HG02623 (cell line): ENCODE measurements around the gene ZNF76.

ENCODE experiments used
- ATAC-seq: cut with Tn5 transposase; IDR thresholded peaks from one replicate; pipeline ENCODE4 v1.9.1; 2021; ENCODE audit warnings: moderate library complexity; ENCODE audit not compliant: unreplicated experiment

ZNF76 gene

DNA sequence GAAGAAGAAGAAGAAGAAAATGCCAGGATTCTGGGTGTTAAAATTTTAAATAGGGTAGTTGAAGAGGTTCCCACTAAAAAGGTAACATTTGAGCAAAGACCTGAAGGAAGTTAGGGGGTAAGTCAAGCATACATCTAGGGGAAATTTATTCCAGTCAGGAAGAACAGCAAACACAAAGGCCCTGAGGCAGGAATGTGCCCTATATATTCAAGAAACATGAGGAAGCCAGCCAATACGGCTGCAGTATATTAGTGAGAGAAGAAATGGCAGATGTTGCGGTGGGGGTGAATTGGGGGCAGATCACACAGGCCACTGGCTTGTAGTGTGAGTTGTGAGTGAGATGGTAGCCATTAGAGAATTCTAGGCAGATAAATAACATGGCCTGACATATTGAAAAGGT is 6.0 kb downstream of the ZNF76 start:
- no peak for ATAC-seq

DNA sequence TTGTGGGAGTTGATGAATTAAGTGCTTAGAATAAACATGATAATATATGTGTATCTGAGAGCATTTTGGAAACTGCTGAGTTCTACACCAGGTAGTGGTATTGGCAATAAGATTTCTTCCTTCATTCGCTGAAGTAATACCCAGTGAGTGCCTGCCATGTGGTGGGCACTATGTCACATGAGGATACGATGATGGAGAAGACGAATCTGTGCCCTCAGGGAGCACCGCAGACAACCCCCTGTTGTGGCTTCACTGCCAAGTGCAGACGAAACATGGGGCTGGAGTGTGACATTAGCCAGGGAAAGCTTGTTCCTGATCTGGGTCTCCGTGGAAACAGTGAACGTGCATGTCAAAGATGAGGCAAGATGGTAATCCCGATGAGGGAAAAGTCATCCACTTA is 7.9 kb downstream of the ZNF76 start:
- ATAC-seq: no peak

DNA sequence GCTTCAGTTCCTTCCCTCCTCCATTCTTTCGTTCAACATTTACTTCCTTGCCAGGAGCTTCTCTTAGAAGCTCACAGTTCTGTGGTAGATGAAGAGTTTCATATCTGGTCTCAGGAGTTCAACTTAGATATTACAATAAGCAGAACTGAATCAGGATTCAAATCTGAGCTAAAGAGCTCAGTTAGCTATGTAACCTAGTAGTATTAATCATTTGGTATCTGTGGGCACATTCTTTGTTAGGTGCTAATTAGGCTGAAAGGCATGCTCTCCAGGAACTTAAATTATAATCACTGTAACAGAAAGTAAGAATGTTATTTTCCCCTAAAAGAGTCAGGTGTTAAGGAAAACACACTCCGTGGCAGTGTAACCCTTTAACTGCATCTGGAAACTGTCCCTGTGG is 8.4 kb downstream of the ZNF76 start:
- ATAC-seq: no peak

DNA sequence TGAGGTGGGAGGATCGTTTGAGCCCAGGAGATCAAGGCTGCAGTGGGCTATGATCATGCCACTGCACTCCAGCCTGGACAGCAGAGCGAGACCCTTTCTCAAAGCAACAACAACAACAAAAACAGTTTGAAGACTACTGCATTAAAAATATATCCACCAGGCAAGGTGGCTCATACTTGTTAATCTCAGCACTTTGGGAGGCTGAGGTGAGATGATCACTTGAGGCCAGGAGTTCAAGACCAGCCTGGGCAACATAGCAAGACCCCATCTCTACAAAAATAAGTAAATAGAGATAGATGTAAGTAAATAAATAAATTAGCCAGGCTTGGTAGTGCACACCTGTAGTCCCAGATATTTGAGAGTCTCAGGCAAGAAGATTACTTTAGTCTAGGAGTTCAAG is 12.5 kb downstream of the ZNF76 start:
- ATAC-seq: no peak

DNA sequence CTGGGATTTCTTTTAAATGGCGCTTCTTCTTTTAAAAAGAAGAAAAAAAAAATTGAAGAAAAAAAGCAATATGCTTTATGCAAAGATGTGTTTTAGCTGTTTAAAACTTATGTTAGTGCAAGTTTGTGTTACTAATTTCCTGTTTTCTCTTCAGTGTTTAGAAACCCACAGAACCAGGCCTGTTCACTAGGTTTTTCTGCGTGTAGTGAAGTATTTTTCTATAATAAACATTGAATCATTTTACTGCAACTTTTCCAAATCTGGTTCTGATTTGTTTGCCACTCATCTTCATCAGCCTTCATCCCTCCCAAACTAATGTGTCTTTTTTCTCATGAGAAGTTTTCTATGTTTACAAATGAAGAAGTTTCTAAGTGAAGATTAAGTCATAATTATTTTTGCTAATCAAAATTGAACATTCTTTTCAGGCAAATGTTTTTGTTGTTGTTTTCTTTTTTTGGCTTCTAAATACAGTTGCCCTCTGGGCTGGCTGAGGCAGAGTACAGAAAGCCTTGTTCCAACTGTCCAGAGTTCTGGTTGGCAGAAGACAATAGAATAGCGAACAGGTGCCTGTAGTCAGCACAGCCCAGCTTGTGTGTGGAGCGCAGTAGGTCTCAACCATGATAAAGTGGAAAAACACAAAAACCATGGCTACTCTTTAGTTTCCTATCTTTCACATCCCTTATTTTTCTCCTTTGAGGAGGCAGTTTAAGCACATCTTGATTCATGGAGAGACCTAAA is 14.5 kb downstream of the ZNF76 start:
- no peak for ATAC-seq

DNA sequence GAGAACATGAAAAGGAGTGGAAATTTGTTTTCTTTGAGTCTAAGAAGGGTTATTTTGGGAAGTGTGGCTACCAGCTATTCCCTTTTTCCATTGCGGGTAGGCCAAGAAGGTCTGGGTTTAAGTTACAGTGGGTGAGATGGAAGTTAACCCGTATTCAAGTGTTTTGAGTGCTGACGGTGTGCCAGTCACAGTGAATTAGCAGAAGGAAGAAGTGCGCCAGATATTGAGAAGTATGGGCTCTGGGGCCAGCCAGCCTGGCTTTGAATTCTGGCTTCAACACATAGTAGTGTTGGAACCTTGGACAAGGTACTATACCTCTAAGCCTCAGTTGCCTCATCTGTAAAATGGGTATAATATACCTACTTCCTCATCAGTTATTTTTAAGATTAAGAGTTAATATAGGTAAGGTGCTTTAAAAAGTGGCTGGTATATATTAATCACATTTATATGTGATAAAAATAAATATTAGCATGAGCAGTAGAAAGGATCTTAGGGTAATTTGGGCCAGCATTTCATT is 16.3 kb downstream of the ZNF76 start:
- no peak for ATAC-seq

DNA sequence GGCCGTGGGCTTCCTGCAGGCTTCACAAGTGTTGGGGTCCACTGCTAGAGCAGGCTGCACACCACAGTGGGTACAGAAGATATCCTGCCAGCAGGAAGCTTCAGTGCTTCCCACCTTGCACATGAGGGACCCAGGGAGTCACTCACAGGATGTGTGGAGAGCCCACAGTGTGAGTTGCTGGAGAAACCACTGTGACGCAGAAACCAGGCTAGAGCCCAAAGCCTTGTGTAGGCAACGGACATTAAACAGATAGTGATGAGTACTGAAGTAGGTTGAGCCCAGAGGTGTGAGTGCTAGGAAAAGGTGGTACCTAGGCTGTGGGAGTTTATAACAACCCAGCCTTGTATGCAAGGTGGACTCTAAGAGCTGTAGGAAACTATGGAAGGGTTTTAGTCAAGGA is 19.2 kb downstream of the ZNF76 start:
- no peak for ATAC-seq

DNA sequence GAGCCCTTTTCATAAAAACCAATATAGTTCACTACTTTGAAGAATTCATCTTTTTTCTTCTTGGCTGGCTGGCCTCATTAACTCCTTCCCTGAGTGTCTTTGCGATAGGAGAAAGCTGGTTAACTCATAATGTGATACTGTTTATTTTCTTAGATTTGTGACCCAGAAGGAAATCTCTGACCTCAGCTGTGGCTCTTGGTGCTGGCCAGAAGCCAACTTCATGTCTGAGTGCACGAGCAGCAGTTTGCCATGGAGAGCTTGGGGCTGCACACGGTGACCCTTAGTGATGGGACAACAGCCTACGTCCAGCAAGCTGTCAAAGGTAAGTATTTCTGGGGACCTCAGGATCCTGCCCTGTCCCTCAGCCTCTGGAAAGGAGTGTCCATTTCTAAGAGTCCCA is 21.4 kb downstream of the ZNF76 start:
- ATAC-seq: no peak

DNA sequence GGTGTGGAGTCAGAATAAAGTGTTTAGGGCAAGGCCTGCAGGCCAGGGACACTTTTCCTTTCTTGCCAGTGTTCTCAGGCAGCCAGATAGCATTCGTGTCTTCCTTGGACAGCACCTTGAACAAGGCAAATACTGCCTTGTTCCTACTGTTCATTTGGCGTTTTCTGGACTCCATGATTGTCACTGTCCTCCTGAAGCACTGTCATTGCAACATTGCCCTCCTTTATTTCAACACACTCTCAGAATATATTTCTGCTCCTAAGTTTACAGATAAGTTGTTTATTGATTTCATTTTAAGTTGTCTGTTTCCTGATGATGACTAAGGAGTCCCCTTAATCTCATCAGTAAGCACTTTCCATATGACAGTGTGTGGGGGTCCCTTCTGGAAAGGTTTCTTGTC is 22.9 kb downstream of the ZNF76 start:
- ATAC-seq: no peak

DNA sequence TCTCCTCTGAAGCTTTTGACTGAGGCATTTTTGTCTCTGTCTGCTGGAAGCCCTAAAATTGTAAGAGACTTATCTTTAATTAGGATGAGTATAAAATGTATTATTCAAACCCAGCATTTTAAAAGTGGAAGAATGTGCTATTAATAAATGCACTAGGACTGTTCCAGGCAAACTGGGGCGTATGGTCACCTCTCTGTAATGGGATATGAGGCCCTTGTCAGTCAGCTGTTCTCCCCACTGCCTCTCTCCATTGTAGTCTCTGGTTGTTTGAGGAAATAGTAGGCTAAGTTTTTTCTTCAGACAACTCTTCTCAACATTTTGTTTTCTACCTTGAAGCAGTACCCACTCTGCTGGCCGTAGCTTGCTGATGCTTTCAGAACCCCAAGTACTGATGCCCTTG is 23.8 kb downstream of the ZNF76 start:
- no peak for ATAC-seq

DNA sequence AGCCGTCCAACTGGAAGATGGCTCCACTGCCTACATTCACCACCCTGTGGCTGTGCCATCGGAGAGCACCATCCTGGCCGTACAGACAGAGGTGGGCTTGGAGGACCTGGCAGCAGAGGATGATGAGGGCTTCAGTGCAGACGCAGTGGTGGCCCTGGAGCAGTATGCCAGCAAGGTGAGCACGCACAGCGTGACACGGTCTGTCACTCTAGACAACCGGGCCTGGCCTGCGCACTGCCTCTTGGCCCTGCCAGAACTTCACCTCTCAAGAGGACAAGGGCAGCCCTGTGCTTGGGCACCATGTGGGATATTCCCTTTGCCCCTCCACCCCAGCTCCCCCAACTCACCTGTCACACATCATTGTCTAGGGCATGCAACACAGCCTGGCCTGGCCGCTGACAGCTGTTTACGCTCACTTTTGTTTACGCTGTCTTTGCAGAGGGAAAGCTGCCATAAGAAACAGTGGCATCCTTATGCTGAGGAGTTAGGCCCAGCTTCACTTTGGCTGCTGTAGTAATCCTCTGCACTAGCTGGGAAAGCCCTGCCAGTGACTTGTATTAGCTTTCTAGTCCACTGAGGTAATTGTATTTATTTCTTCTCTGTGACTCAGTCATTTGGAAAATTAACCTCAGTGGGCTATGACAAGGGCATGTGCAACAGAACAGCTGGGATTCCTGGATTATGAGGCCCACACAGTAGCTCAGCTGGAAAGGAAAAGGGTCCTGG is 28.3 kb downstream of the ZNF76 start:
- ATAC-seq: no peak

DNA sequence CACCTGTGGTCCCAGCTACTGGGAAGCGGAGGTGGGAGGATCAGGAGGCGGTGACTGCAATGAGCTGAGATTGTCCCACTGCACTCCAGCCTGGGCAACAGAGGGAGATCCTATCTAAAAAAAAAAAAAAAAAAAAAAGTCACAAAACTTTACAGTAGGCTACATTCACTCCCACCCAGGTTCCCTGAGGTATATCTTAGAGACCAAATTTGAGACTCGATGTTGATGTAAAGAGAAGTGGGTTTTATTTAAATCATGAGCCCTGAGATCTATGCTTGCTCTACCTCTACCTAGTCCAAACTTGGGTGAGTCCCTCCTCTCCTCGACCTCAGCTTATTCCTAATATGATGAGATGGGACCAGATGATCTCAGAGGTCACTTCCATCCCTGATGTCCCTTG is 29.3 kb downstream of the ZNF76 start:
- ATAC-seq: no peak

DNA sequence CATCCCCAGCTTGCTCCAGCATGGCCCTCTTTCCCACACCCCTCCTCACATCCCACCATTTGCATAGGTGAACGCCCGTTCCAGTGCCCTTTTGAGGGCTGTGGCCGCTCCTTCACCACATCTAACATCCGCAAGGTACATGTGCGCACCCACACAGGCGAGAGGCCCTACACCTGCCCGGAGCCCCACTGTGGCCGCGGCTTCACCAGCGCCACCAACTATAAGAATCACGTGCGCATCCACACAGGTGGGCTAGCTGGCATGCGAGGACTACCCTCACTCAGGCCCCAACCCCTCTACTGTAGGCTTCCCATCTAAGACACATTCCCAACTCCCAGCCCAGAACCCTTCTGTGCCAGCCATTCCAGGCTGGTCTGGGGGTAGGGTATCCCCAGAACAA is 32.0 kb downstream of the ZNF76 start:
- no peak for ATAC-seq

DNA sequence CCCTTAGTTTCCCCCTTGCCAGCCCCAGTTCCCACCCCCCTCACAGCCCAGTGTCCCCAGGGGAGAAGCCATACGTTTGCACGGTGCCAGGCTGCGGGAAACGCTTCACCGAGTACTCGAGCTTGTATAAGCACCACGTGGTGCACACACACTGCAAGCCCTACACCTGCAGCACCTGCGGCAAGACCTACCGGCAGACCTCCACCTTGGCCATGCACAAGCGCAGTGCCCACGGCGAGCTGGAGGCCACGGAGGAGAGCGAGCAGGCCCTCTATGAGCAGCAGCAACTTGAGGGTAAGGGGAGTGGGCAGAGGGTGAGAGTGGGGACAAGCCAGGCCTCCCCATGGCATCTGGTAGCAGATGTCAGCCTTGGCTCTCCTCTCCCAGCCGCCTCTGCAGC is 33.0 kb downstream of the ZNF76 start:
- no peak for ATAC-seq

DNA sequence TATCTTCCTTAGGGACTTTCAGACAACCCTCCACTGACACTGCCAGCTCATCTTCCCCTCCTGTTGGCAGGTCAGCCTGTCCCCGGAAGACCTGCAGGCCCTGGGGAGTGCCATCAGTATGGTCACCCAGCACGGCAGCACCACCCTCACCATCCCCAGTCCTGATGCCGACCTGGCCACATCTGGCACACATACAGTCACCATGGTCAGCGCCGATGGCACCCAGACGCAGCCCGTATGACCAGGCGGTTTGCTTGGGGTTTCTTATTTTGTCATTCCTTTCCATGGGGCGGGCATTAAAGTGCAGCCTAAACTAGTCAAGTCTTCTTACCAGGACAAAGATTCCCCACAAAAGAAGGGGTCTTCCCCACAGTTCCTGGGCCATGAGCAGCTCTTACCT is 34.1 kb downstream of the ZNF76 start:
- no peak for ATAC-seq

DNA sequence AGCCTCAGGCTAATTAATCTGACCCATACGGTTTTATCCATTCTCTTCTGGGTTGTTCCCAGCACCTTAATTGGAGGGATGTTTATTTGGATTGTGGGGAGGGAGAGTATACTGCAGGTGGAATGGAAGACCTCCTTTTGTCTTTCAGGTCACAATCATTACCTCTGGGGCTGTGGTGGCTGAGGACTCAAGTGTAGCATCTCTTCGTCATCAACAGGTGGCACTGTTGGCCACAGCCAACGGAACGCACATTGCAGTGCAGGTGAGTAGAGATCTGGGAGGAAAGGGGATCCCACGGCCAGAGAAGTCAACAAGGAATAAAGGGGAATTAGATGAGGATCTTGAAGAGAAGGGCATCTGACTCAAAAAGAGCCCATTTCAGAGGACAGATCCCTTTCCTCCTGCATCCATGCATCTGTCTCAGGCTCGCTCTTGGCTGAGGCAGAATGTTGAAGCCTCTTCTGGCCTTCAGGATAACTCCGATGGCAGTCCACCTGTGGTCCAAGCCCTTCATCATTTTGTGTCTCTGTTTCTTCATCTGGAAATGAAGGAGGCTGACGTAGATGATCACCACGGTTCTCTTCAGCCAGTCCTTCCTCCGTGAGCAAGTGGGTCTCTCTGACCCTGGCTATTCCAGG is 34.9 kb downstream of the ZNF76 start:
- no peak for ATAC-seq

DNA sequence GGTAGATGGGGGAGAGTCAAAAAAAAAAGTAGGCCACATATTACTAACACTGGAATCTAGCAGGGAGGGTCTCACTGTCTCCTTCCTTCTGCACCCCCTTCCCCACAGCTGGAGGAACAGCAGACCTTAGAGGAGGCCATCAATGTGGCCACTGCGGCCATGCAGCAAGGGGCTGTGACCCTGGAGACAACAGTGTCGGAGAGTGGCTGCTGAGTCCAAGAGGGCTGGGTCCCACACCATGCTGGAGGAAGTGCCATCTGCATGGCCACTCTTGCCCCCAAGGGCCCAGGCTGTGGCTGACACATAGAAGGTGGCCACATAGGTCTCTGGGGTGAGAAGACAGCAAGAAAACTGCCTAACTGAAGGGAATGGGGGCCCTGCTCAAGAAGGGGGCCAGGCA is 35.5 kb downstream of the ZNF76 start:
- no peak for ATAC-seq

DNA sequence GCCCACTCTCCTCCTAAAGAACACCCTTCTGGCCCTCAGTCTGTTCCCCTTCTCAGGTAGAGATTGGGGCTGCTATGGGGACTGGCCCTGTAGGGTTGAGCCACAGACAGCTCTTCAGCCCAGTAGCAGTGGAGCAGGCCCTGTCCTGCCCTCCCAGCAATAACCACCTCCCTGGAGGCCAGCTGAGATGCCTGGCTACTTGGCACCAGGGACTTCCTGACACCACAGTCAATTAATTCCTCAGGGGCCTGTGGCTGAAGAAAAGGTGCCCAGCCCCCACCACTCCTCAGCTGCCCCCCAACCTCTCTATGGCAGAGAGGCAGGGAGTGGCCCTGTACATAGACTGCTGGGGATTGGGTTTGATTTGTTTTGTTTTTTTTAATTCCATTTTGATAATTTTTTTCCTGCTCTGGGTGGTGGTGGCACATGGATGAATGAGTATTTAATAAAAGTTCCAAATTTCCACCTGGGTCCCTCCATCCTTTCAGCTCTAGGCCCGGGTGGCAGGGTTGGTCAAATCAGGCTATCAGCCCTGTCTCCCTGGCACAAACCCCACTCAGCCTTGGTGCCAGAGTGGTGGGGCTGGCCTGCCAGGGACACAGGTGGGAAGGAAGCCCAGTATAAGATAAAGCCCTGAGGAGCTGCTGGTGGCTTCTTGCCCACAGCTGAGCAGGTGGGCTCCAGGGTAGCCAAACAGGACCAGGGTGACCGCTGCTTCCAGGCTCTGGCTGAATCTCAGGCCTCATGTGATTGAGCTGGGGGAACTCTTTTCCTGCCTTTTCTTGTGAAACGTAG is 36.2 kb downstream of the ZNF76 start:
- no peak for ATAC-seq

DNA sequence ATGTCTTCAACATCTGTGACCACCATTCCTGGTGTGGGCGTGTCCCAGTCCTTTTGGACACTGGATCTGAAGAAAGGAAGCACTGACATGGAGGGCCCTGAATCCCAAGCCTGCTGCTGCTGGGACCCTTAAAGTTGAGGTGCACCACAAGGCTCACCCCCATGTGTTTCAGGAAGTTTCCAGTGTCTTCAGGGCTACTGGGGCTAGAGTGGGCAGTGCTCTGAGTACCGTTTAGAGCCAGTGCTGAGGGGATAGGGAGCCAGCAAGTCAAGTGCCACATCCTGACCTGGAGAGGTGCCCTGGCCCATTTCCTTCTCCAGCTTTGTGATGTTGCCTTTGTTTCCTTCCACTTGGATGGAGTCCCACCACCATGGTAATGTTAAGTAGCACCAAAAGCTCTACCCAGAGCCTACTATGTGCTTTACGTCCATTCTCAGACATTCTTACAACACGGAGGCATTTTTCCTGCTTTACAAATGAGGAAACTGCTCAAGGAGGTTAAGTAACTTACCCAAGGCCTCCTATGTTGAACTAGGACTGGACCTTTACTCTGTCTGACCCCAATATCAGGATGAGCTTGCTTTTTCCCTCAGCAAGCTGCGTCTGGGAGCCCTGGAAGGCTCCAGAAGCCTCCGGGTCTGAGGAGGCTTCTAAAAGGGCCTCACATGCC is 37.5 kb downstream of the ZNF76 start:
- no peak for ATAC-seq

DNA sequence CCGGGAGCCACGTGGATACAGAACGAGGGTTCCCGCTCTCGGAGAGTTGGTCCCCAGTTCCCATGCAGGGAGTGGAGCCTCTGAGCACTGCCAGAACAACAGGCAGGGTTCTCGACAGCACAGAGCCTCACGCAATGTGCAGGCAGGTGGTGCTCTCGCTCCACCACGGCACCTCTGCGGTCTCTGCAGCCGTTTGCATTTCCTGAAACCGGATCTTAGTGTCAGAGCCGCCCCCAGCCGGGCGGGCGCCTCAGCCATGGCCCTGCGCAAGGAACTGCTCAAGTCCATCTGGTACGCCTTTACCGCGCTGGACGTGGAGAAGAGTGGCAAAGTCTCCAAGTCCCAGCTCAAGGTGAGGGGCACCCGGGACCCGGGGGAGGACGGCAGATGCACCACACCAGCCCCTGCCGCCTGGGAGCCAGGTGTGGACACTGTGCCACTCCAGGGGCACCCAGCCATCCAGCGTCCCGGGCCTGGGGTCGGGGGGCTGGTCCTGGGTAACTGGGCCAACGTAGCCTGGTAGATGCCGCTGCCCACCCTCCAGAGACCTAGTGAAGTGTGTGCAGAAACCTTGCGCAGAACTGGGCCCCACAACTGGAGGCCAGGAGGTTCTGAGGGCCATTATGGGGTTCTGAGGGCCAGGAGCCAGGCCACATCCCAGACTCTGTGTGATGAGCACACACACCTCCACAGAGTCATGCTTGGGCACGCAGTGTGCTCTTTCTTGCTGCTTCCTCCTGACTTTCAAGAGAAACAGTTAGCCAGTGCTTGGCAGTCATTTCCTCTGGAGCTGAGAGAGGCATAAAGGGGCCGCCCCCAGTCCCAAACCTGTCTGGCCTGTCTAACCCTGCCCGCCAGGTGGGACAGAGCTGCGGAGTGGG is 38.3 kb downstream of the ZNF76 start, which contains the start of gene DEF6:
Gene DEF6 (plus strand): TSS at position 218 of the 881 bp plus-strand sequence. CDS start 39 bp downstream, at position 257.
- ATAC-seq: peak; percentile 74
